ENCODE measurements around the gene ADA.
A peak's percentile ranks its signal among the peaks of the same experiment; 100 is the strongest.

ADA gene

GRCh38 chr20:44599715-44600114 is 51.8 kb downstream of the ADA start:
- TF ChIP-seq CTCF (IDR thresholded peaks at IDR 0.05; ENCODE audit: unreplicated experiment in 3 of 3): no peak
- Mint-ChIP-seq H3K27me3 (ENCODE audit: low read depth) (no peaks in the 10 kb centered on the region), H3K27ac (peak overlapping the region in 2 of 3 experiments; percentile 63 to 100)

GRCh38 chr20:44598423-44599305 is 52.8 kb downstream of the ADA start:
- no peak overlapping the region for H3K4me3 Mint-ChIP-seq
- TF ChIP-seq CTCF (IDR thresholded peaks at IDR 0.05; ENCODE audit: unreplicated experiment in 3 of 3): no peak
- peak overlapping the region in 1 of 3 experiments; percentile 91 for H3K27ac Mint-ChIP-seq

More at GRCh38 chr20:44599715-44600114, 51.8 kb downstream of the ADA start:
- Mint-ChIP-seq H3K36me3 (ENCODE audit: low read depth) (peaks cover under 1% of the 10 kb centered on the region), H3K9me3 (no peaks in the 10 kb centered on the region), H3K4me1 (peaks cover 51% of the 10 kb centered on the region), H3K4me3 (peak overlapping the region in 1 of 3 experiments; percentile 20)

GRCh38 chr20:44597930-44598329 is 53.6 kb downstream of the ADA start:
- no peak overlapping the region for H3K4me3 Mint-ChIP-seq
- TF ChIP-seq CTCF (IDR thresholded peaks at IDR 0.05; ENCODE audit: unreplicated experiment in 3 of 3): no peak
- peak overlapping the region in 1 of 3 experiments; percentile 91 for H3K27ac Mint-ChIP-seq
- H3K36me3 Mint-ChIP-seq (ENCODE audit: low read depth): peaks cover 5% of the 10 kb centered on the region
- H3K9me3 Mint-ChIP-seq: no peaks in the 10 kb centered on the region
- H3K27me3 Mint-ChIP-seq (ENCODE audit: low read depth): no peaks in the 10 kb centered on the region
- H3K4me1 Mint-ChIP-seq: peaks cover 51% of the 10 kb centered on the region

More at GRCh38 chr20:44598423-44599305, 52.8 kb downstream of the ADA start:
- Mint-ChIP-seq H3K9me3 (no peaks in the 10 kb centered on the region), H3K27me3 (ENCODE audit: low read depth) (no peaks in the 10 kb centered on the region), H3K36me3 (ENCODE audit: low read depth) (no peaks in the 10 kb centered on the region), H3K4me1 (peaks cover 51% of the 10 kb centered on the region)

GRCh38 chr20:44597516-44597915 is 54.0 kb downstream of the ADA start:
- H3K4me1 Mint-ChIP-seq: peaks cover 51% of the 10 kb centered on the region
- peak overlapping the region in 1 of 3 experiments; percentile 91 for H3K27ac Mint-ChIP-seq
- no peak for TF ChIP-seq CTCF (IDR thresholded peaks at IDR 0.05; ENCODE audit: unreplicated experiment in 3 of 3)
- H3K27me3 Mint-ChIP-seq (ENCODE audit: low read depth): no peaks in the 10 kb centered on the region
- H3K4me3 Mint-ChIP-seq: no peak overlapping the region
- H3K36me3 Mint-ChIP-seq (ENCODE audit: low read depth): peaks cover 8% of the 10 kb centered on the region
- no peaks in the 10 kb centered on the region for H3K9me3 Mint-ChIP-seq

- Mint-ChIP-seq H3K36me3 (ENCODE audit: low read depth) (peaks cover 8% of the 10 kb centered on the region), H3K9me3 (no peaks in the 10 kb centered on the region), H3K27ac (no peak overlapping the region), H3K4me1 (peaks cover 45% of the 10 kb centered on the region), H3K4me3 (no peak overlapping the region), H3K27me3 (ENCODE audit: low read depth) (no peaks in the 10 kb centered on the region)
- no peak for TF ChIP-seq CTCF (IDR thresholded peaks at IDR 0.05; ENCODE audit: unreplicated experiment in 3 of 3)
Observed at GRCh38 chr20:44596876-44597275, 54.6 kb downstream of the ADA start.
